ENCODE measurements around the gene SPATA20. TPM values are rescaled to one million over a fixed set of nuclear protein-coding genes. Genes with fewer than 3 reads are reported as not detected.

SPATA20 gene
- total and polyA plus RNA-seq, 2 of the 13 experiments (the other 11 are each of a cell fraction or from before 2014, with no cell fraction given), result 36.1 to 64.8 TPM

GRCh38 chr17:50541716-50542688 is 5.0 kb upstream of the SPATA20 start (continued):
- TF ChIP-seq ZNF691 (CRISPR knock-in tag; IDR thresholded peaks at IDR 0.05; ENCODE audit: borderline replicate concordance, low read depth) (0 out of 2 replicates have a peak, but pooled peaks have one; percentile 66), SIN3B (IDR thresholded peaks at IDR 0.05; ENCODE audit: low read length) (peak; percentile 22), ZNF281 (CRISPR knock-in tag; IDR thresholded peaks at IDR 0.05; ENCODE audit: borderline replicate concordance) (no peak), GABPB1 (CRISPR knock-in tag; IDR thresholded peaks at IDR 0.05) (peak; percentile 82), NFKBIZ (CRISPR knock-in tag; IDR thresholded peaks at IDR 0.05) (0 out of 2 replicates have a peak, but pooled peaks have one; percentile 27), SNAPC4 (CRISPR knock-in tag; IDR thresholded peaks at IDR 0.05) (no peak), NFIB (CRISPR knock-in tag; IDR thresholded peaks at IDR 0.05; ENCODE audit: borderline replicate concordance) (no peak), UBTF (CRISPR knock-in tag; IDR thresholded peaks at IDR 0.05) (peak; percentile 77; the same call in 1 of the 2 replicates), JARID2 (CRISPR knock-in tag; IDR thresholded peaks at IDR 0.05; ENCODE audit: insufficient replicate concordance) (no peak), FOXC1 (CRISPR knock-in tag; IDR thresholded peaks at IDR 0.05; ENCODE audit: borderline replicate concordance) (no peak), PPARG (CRISPR knock-in tag; conservative IDR thresholded peaks at IDR 0.05) (no peak), ZKSCAN8 (CRISPR knock-in tag; IDR thresholded peaks at IDR 0.05; ENCODE audit: borderline replicate concordance) (no peak), RXRB (CRISPR knock-in tag; IDR thresholded peaks at IDR 0.05; ENCODE audit: borderline replicate concordance) (peak; percentile 53; the same call in 1 of the 2 replicates), MYNN (CRISPR knock-in tag; IDR thresholded peaks at IDR 0.05; ENCODE audit: low read depth) (no peak)

Data from HepG2 (cell line).